Measurements from ENCODE around the gene KCNMA1. TPM values are rescaled to one million over a fixed set of nuclear protein-coding genes. Genes with fewer than 3 reads are reported as not detected.

The KCNMA1 gene
- total RNA-seq, 1 donor from 2014 or later, result 30.1 TPM

DNA sequence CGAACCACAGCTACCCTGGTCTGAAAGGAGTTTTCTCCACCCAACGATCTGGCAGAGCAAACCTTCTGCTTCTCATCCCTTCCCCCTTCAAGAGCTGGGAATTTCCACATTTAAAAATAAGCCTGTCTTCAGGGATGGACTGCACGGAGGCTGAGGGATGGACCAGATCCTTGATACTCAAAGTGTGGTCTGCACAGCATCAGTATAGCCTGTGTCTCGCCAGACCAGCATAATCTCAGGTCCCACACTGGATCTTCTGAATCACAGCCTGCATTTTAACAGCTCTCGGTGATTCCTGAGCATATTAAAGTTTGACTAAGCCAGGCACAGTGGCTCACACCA is 7.1 kb downstream of the KCNMA1 start:
- DNase-seq (ENCODE audit: extremely low spot score, unreplicated experiment), result no peak
- Mint-ChIP-seq H3K9me3 (no peaks in the 10 kb centered on the region), H3K36me3 (peaks cover 5% of the 10 kb centered on the region), H3K4me1 (ENCODE audit: unreplicated experiment) (peaks cover 14% of the 10 kb centered on the region), H3K27ac (no peak overlapping the region), H3K4me3 (no peak overlapping the region), H3K27me3 (peaks cover 34% of the 10 kb centered on the region)
- no peak for TF ChIP-seq CTCF (conservative IDR thresholded peaks at IDR 0.05)

DNA sequence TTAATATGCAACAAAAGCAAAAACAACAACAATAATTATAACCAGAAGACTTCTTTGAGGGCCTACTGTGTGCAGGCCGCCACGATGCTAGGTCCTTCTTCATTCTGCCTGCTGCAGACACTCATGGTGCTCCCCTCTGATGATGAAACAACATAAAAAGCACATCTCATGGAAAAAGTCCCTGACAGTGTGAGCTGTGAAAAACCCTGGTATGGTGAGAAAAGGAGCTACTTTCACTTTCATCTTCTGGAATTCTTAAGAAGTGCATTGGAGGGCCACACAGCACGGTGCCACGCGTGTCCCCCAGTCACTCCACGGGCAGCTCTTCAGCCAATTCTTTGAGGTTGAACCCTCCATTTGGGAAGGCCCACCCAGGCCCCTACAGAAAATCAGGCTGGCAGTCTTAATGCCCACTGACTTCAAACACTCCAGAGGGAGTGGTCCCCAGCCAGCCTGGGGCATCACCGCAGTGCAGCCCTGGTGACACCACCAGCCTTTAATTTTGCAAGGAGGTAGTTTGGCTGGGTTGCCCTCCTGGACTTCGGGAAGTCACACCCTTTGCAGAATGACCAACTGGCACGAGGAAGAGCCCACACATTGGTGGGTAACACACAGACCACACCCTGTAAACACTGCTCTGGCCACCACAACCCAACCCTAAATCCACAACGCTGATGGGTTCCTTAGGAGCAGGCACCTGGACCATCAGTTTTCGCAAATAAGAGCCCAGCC is 7.7 kb downstream of the KCNMA1 start:
- no peak overlapping the region for H3K4me3 Mint-ChIP-seq
- H3K9me3 Mint-ChIP-seq, result no peaks in the 10 kb centered on the region
- peaks cover 28% of the 10 kb centered on the region for H3K27me3 Mint-ChIP-seq
- peaks cover 5% of the 10 kb centered on the region for H3K36me3 Mint-ChIP-seq
- H3K27ac Mint-ChIP-seq, result no peak overlapping the region
- TF ChIP-seq CTCF (conservative IDR thresholded peaks at IDR 0.05), result no peak
- no peak for DNase-seq (ENCODE audit: extremely low spot score, unreplicated experiment)
- peaks cover 14% of the 10 kb centered on the region for H3K4me1 Mint-ChIP-seq (ENCODE audit: unreplicated experiment)

DNA sequence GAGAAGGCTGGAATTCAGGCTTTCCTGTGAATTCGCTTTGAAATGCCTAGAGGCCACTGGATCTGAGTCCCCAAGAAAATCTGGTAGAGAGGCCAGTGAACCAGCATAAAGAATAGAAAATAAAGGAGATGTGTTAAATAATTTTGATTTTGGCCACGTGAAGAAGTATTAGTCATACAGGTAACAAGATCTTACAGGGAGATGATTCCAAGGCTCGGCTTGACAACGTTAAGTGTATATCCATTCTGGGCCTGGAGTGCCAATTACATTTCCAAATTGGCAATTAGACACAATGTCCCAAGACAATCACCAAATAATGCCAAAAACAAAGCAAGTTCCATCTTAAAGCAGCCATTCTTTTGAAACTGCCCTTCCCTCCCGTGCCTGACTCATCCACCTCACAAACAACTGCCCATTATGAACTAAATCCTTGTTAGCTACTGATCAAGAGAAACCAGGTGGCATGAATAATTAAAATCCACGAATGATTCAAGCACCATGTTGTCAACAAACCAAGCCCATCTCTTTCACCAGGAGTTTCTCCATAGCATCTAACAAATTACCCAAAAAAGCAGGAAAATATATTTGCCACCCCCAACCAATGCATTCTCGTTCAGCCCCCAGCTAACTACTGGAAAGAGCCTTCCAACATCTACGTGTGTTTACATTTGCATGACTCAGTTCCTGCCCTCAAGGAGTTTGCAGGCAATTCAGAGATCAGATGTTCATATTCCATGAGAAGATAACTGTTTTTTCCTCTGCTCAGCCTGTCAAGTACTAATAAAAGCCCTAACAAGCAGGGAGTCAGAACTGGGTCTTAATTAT is 8.5 kb downstream of the KCNMA1 start:
- Mint-ChIP-seq H3K4me3 (no peak overlapping the region), H3K4me1 (ENCODE audit: unreplicated experiment) (peaks cover 14% of the 10 kb centered on the region), H3K36me3 (peaks cover 5% of the 10 kb centered on the region), H3K27ac (no peak overlapping the region), H3K9me3 (no peaks in the 10 kb centered on the region), H3K27me3 (peaks cover 20% of the 10 kb centered on the region)
- no peak for TF ChIP-seq CTCF (conservative IDR thresholded peaks at IDR 0.05)
- DNase-seq (ENCODE audit: extremely low spot score, unreplicated experiment), result no peak

- H3K27ac Mint-ChIP-seq, result no peak overlapping the region
- no peaks in the 10 kb centered on the region for H3K9me3 Mint-ChIP-seq
- no peak for DNase-seq (ENCODE audit: extremely low spot score, unreplicated experiment)
- H3K27me3 Mint-ChIP-seq, result no peaks in the 10 kb centered on the region
- H3K4me1 Mint-ChIP-seq (ENCODE audit: unreplicated experiment), result peaks cover 7% of the 10 kb centered on the region
- H3K36me3 Mint-ChIP-seq, result no peaks in the 10 kb centered on the region
- no peak for TF ChIP-seq CTCF (conservative IDR thresholded peaks at IDR 0.05)
- H3K4me3 Mint-ChIP-seq, result no peak overlapping the region
These were observed 11.2 kb downstream of the KCNMA1 start for GRCh38 chr10:77626266-77626935.

- Mint-ChIP-seq H3K27ac (no peak overlapping the region), H3K9me3 (no peaks in the 10 kb centered on the region), H3K4me1 (ENCODE audit: unreplicated experiment) (peaks cover 7% of the 10 kb centered on the region), H3K4me3 (no peak overlapping the region), H3K27me3 (no peaks in the 10 kb centered on the region), H3K36me3 (no peaks in the 10 kb centered on the region)
- DNase-seq (ENCODE audit: extremely low spot score, unreplicated experiment), result no peak
- no peak for TF ChIP-seq CTCF (conservative IDR thresholded peaks at IDR 0.05)
These were observed 12.2 kb downstream of the KCNMA1 start for GRCh38 chr10:77625379-77625778.
